Measurements from ENCODE around the gene HIRIP3.

DNA sequence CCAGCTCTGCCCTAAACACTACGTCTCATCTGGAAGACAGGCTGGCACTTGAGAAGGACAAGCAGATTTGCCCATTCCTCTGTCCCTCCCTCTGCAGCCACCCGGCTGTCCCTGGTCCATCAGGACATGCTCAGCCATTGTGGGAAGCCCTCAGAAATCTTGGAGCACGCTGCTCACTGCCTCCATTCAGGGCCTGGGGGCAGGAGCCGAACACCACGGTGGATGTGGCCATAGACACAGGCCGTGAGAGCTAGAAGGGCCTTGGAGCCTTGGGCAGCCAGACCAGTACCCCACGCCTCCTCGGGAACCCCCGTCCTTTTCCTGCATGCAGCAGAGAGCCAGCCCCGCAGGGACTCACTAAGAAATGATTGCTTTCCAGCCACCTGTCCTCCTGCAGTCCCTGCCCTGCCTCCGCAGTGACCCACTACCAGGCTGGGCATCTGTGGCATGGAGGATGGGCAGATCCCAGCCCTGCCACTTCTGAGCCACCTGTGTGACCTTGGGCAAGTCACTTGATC is 12.0 kb upstream of the HIRIP3 start:
- no peak for TF ChIP-seq ARNTL (CRISPR knock-in tag; IDR thresholded peaks at IDR 0.05; ENCODE audit: borderline replicate concordance, low read depth)
- no peak for TF ChIP-seq TCF4 (CRISPR knock-in tag; IDR thresholded peaks at IDR 0.05; ENCODE audit: borderline replicate concordance)
- no peak for TF ChIP-seq CSRNP3 (CRISPR knock-in tag; IDR thresholded peaks at IDR 0.05)
- TF ChIP-seq PATZ1 (CRISPR knock-in tag; IDR thresholded peaks at IDR 0.05; ENCODE audit: borderline replicate concordance), result no peak
- TF ChIP-seq OSR1 (CRISPR knock-in tag; IDR thresholded peaks at IDR 0.05), result no peak
- TF ChIP-seq ESRRG (CRISPR knock-in tag; IDR thresholded peaks at IDR 0.05), result no peak
- TF ChIP-seq ZFP30 (CRISPR knock-in tag; IDR thresholded peaks at IDR 0.05), result no peak
- TF ChIP-seq ZNF70 (CRISPR knock-in tag; IDR thresholded peaks at IDR 0.05), result no peak
- TF ChIP-seq ZNF565 (CRISPR knock-in tag; conservative IDR thresholded peaks at IDR 0.05; ENCODE audit: low read depth), result no peak
- no peak for TF ChIP-seq TSHZ2 (CRISPR knock-in tag; IDR thresholded peaks at IDR 0.05)
- TF ChIP-seq GLIS3 (CRISPR knock-in tag; IDR thresholded peaks at IDR 0.05), result no peak
- TF ChIP-seq PPARA (CRISPR knock-in tag; IDR thresholded peaks at IDR 0.05; ENCODE audit: borderline replicate concordance), result no peak
